ENCODE results near the gene TNN. TPM values are rescaled to one million over a fixed set of nuclear protein-coding genes. Genes with fewer than 3 reads are reported as not detected.

Gene TNN
- total RNA-seq, 3 donors from 2014 or later = 0.06 TPM; not detected in 2

DNA sequence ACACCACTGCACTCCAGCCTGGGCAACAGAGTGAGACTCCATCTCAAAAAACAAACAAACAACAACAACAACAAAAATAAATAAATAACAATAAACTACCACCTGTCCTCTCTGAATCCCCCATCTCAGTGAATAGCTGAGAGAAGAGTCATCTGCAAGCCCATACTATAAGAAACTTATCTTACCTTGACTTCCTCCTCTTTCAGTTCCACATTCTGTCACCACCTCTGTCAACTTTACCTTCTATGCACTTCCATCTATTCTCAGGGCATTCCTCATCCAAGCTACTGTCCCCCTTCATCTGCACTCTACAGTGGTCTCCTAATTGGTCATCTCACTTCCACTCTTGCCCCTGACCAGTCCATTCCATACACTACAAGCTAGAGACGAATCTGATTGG is 66.9 kb downstream of the TNN start:
- ATAC-seq = no peak
- Histone ChIP-seq H3K4me3 (no peak overlapping the region), H3K36me3 (ENCODE audit: low read depth) (no peaks in the 10 kb centered on the region), H3K4me1 (ENCODE audit: low read depth) (no peaks in the 10 kb centered on the region), H3K9me3 (no peaks in the 10 kb centered on the region)
- TF ChIP-seq, protein P1, sequence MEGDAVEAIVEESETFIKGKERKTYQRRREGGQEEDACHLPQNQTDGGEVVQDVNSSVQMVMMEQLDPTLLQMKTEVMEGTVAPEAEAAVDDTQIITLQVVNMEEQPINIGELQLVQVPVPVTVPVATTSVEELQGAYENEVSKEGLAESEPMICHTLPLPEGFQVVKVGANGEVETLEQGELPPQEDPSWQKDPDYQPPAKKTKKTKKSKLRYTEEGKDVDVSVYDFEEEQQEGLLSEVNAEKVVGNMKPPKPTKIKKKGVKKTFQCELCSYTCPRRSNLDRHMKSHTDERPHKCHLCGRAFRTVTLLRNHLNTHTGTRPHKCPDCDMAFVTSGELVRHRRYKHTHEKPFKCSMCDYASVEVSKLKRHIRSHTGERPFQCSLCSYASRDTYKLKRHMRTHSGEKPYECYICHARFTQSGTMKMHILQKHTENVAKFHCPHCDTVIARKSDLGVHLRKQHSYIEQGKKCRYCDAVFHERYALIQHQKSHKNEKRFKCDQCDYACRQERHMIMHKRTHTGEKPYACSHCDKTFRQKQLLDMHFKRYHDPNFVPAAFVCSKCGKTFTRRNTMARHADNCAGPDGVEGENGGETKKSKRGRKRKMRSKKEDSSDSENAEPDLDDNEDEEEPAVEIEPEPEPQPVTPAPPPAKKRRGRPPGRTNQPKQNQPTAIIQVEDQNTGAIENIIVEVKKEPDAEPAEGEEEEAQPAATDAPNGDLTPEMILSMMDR (IDR thresholded peaks at IDR 0.05) = no peak
- no peak for DNase-seq
- intact Hi-C loops (cut with DNase I, micrococcal nuclease) = no loop called here

DNA sequence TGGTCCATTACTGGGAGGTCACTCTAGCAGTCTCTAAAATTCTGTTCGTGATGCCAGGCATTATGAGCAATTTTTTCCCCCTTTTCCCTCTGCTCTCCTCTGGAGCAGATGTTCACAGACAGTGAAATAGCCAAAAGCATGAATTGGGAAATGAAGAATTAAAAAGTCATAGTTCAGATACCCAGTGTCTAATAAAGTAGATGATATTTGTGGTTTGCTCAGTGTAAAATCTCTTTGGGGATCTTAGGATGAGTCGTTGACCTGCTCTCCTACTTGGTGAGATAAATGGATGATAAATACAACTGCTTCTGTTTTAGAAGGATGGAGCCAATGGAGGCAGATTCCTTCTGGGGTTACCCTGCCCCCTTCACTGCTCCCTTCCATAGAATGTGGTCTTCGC is 68.6 kb downstream of the TNN start:
- ATAC-seq (no peak), DNase-seq (no peak)
- Histone ChIP-seq H3K4me3 (no peak overlapping the region), H3K9me3 (no peaks in the 10 kb centered on the region), H3K4me1 (ENCODE audit: low read depth) (no peaks in the 10 kb centered on the region), H3K36me3 (ENCODE audit: low read depth) (no peaks in the 10 kb centered on the region)
- intact Hi-C loops (cut with DNase I, micrococcal nuclease) = no loop called here
- TF ChIP-seq, protein P1 (IDR thresholded peaks at IDR 0.05) = no peak

DNA sequence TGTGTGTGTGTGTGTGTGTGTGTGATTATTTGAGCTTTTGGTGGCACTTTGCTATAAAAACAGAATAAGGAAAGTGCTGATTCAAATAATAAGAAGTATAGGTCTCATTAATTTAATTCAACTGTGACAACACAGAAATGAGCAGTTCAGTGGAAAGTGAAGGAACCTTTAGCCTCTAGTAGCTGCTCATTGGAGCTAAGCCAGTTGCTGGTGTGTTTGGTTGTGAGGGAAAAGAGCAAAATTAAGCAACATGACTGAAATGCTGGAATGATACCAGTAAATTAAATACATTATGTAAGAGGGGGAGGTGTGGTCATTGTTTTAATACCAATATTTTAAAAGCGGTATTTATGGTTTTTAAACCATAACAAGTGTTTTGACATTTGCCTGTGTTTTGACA is 69.7 kb downstream of the TNN start:
- ATAC-seq = no peak
- intact Hi-C loops (cut with DNase I, micrococcal nuclease) = no loop called here

DNA sequence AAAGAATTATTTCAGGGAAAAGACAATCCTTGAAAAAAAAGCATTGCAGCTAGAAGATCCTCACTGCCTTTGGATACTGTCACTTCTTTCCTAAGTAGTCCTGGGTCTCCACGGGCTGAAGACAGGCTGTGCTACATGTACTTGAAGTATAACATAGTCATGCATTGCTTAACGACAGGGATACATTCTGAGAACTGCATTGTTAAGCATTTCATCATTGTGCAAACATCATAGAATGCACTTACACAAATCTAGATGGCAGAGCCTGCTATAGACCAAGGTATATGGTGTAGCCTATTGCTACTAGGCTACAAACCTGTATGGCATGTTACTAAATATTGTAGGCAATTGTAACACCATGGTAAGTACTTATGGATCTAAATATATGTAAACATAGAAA is 70.9 kb downstream of the TNN start:
- ATAC-seq (no peak), DNase-seq (no peak)
- Histone ChIP-seq H3K9me3 (no peaks in the 10 kb centered on the region), H3K36me3 (ENCODE audit: low read depth) (no peaks in the 10 kb centered on the region), H3K4me1 (ENCODE audit: low read depth) (no peaks in the 10 kb centered on the region), H3K4me3 (no peak overlapping the region)
- intact Hi-C loops (cut with DNase I, micrococcal nuclease) = no loop called here
- TF ChIP-seq, protein P1 (IDR thresholded peaks at IDR 0.05) = no peak

More for the DNA sequence above, 69.7 kb downstream of the TNN start:
- TF ChIP-seq, protein P1 (IDR thresholded peaks at IDR 0.05) = no peak
- H3K36me3 ChIP-seq (ENCODE audit: low read depth) = no peaks in the 10 kb centered on the region
- H3K9me3 ChIP-seq = no peaks in the 10 kb centered on the region
- no peak overlapping the region for H3K4me3 ChIP-seq
- no peak for DNase-seq
- H3K4me1 ChIP-seq (ENCODE audit: low read depth) = no peaks in the 10 kb centered on the region

DNA sequence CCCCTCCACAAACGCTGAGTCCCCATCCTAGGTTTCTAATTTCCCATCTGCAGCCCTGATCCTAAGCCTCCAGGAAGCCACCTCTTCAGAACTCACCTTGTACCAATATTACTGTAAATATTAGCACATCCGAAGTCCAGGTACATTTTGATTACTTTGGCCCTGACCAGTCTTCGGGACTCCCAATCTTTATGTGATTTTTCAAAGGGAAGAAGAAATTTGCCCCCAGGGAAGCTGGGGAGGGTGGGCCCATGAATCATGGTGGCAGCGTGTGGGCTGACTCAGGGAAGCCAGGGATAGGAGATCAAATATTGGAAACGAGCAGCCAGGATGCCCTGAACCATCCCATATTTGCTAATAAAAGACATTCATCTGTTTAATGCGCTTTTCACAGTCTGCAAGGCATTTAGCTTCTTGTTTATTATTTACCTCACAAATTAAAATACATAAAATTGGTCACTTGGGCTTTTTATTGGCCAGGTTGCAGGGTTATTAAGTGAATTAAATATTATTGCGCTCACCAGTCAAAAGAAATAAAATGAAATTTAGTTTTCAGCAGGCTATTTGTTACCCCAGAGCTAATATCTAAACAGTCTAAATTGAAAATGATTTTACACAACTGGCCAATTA is 78.4 kb downstream of the TNN start:
- Histone ChIP-seq H3K36me3 (ENCODE audit: low read depth) (no peaks in the 10 kb centered on the region), H3K4me1 (ENCODE audit: low read depth) (no peaks in the 10 kb centered on the region), H3K4me3 (no peak overlapping the region), H3K9me3 (no peaks in the 10 kb centered on the region)
- DNase-seq (no peak), ATAC-seq (no peak)
- TF ChIP-seq, protein P1 (IDR thresholded peaks at IDR 0.05) = no peak
- intact Hi-C loops (cut with DNase I, micrococcal nuclease) = no loop called here

Data from mucosa of descending colon (tissue), 3 donors.